HG03565 (cell line): Measurements from ENCODE around the gene SCAMP1.

Source experiments
- ATAC-seq: cut with Tn5 transposase; IDR thresholded peaks from one replicate; pipeline ENCODE4 v1.9.1; 2021; ENCODE audit warnings: mild to moderate bottlenecking, moderate library complexity; ENCODE audit not compliant: unreplicated experiment

The SCAMP1 gene

DNA sequence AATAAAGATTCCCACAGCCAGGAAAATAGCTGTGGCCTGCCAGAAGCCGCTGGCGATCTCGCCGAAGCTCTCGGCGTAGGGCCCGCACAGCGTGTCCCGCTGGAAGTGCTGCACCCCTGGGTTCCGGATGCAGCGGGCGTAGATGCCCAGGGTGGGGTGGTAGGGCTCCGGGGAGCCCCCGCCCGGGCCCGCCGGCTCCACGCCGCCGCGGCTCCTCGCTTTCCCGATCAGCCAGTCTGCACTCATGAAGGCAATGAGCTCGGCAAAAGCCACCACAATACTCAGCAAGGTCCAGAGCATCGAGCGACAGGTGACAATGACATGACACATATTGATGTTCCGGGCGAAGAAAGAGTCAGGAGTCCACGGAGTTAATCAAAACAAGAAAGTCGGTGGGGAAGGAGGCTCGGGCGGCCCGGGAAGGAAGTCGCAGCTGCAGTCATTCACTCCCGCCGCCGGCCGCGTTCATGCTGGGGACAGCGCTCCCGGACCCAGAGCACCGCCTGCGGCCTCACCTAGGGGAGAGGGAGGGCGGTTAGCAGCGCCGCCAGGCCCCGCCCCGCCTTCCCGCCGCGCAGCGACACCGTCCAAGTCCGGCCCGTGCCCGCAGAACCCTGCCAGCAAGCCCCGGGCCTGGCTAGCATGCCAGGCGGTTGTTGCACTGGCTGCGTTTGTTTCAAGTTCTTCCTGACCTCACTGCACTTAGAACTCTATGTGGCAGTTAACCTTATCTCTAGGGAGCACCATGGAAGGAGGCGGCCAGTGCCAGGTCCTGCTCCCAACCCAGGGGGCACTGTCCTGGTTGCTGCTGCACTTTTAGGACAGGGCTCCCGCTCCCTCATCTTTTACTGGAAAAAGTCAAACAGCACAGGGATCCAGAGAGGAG, 149.7 kb downstream of the SCAMP1 start:
- ATAC-seq = peak; percentile 49

DNA sequence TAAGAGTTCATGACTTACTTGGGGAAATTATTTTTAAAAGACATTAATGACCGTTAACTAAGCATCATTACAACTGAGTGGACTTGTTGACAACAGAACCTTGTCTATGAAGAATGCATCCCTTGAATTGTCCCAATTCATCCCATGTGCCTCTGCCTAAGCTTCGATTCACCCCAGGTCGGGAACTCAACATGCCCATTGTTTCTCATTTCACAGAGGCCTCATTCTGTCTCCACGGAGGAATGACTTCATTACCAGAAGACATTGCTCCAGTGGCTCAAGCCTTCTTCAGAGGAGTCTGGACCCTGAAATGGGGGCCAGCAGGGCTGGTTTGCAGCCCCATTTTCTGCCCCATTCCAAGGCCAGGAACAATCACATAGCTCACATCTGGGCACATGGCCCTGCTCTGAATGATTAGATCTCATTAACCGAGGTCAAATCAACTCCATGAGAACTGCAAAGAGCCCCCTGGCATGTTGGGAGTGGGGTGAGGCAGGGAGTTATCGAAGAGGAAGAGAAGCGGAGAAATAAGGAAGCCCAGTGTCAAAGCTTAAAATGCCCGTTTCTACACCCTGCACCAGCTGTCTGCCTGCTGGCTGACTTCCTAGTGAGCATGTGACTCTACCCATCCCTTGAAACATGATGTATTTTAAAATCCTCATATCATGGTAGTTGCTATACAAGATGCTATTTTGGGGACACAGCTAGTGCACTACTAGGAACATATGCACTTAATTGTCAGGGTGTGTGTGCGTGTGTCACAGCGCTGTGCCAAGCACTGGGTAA, 150.9 kb downstream of the SCAMP1 start:
- ATAC-seq = no peak

DNA sequence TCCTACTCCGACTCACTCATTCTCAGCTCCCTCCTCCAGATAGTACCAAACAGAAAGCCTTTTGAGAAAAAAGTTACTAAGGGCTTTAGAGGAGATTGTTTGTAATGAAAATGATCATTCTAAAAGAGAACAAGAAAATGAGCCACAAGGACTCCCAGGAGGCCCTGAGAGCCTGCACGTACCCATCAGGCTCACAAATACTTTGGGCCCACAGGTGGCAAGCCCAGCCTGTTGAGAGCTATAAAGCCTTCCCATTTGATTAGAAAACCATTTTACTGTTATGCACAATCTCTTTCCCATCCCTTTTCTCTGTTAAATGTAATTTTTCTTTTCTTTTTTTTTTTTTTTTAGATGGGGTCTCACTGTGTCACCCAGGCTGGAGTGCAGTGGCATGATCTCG, 152.0 kb downstream of the SCAMP1 start:
- no peak for ATAC-seq

DNA sequence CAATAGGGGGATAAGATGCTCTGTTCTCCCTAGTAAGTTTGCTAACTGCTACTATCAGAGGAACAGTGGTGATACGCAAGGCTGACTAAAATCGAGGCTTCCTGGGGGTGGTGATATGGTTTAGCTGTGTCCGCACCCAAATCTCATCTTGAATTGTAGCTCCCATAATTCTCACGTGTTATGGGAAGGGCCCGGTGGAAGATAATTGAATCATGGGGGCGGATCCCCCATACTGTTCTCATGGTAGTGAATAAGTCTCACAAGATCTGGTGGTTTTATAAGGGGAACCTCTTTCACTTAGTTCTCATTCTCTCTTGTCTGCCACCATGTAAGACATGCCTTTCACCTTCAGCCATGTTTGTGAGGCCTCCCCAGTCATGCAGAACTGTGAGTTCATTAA, 153.0 kb downstream of the SCAMP1 start:
- no peak for ATAC-seq

DNA sequence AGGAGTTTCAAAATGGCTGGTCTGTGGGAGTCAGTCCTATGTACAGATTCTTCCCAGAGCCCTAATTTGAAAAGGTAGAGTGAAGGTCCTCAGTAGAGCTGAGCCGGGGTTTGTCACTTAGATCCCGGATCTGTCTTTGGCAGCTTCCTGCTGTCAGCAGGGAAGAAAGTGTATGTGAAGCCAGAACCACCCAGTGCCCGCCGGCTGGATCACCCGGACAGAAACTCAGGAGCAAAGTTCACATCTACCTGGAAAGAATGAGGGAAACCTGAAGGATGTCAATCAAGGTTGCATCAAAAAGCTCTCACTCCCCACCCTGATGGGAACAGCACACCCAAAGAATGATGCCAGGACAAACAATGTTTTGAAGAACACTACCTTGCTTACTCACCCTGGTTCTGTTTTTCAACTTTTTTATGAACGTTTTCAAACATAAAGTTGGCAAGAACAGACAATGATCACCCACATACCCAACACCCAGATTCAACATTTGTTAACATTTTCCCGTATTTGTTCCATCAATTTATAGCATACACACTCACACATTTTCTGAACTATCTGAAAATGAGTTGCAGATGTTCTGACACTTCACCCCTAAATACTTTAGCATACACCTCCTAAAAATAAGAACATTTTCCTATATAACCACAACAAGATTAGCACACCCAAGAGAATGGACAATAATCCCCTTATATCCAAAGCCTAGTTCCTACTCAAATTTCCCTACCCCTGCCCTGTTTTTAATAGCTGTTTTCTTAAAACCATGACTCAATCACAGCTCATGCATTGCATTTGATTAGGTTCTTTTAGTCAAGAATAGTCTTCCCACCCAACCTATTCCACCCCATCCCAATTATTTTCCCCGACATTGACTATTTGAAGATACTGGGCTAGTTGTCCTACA, 154.3 kb downstream of the SCAMP1 start:
- ATAC-seq = no peak

DNA sequence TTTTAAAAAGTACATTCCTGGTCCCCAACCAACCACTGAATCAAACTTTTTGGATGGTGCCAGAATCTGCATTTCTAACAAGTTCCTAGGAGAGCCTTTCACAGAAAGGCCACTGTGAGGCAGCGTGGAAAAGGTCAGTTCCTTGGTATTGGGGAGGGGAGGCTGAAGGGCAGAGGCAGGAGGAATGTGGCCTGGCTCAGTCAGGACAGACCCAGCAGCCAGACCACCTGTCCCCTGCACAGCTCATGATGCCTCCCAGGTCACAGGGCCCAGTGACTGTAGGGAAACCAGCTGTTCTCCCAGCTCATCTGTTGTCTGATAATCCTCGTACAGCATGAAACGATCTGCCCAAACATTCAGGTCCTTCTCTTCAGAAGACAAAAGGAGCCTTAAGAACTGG, 155.3 kb downstream of the SCAMP1 start:
- ATAC-seq = no peak

DNA sequence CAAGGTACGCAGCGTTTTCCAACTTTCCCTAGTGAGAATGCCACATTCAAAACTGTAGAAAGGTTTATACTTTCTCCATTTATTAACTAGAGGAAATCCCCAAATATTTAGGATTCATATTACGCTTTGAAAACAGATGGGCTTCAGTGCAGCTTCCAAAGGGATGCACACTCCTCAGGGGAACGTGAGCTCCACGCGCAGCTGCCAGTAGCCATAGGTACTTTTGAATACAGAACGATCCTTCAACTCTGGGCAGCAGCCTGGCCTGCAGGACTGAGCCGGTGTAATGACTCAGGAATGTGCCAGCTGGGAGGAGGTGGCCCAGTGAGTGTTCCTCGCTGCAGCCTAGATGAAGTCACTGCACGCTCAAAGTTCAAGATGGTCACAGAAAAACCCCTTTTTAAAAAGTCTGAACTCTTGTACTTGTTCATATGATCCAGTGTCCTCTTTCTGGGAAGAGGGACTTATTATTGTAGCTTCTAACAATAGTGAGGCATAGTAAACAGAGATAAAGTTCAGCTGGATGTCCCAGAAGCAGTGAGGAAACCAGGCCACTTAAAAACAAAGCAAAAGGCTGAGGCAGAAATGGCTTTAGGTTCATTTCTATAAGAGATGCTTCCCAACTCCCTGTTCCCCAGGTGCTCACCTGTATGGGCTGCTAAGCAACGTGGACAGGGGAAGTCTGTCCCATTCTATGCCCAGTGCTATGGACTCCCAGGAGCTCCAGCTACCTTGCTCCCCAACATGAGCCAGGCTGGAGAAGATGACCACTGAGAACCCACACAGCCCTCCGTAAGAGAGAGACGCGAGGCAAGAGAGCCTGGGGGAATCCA, 158.2 kb downstream of the SCAMP1 start:
- ATAC-seq = no peak

DNA sequence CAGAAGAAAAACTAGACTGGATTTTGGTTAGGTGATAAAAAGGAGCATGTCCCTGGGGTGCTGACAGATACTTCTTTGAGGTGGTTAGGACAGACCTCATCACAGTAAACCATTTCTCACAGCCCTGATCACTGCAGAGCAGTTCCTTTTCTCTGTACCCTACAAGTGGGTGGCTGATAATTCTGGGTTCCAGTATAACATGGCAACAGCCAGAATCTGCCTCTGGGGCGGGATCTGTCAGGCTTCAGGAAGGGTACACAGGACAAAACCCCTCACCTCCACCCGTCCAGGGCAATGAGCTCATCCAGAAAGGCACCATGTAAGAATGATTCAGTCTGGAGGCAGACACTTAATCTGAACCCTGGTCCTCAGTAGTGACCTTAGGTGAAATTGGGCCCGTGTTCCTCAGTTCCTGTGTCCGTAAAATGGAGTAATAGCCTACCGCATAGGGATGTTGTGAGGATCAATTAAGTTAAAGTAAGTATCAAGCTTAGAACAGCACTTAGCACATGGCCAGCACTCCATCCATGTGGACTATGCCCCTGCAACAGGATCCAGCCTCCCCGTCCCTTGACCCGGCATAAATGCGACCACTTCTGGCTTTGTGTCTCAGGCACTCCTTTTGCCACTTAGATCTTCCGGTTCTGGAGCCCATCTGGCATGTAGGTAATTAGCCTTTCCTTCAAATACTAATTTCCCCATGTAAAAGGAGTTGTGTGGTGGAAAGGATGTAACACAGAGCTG, 159.0 kb downstream of the SCAMP1 start:
- peak; percentile 41 for ATAC-seq

DNA sequence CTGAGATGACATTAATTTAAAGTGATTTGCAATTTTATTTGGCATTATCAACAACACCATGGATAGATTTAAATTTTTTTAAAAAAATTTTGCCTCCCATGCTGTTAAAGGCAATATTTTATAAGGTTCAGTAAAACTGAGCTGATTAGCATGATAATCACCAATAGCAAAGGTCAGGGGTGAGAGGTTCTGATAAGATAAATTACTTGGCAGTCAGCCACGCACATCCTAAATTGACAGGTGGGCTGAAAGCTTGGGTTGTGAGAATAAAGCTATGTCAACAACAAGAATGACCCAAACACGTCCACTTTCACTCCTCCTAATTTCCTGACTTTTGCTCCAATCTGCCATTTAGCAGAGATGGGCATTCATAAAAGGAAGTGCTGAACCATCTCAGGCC, 161.0 kb downstream of the SCAMP1 start:
- no peak for ATAC-seq

DNA sequence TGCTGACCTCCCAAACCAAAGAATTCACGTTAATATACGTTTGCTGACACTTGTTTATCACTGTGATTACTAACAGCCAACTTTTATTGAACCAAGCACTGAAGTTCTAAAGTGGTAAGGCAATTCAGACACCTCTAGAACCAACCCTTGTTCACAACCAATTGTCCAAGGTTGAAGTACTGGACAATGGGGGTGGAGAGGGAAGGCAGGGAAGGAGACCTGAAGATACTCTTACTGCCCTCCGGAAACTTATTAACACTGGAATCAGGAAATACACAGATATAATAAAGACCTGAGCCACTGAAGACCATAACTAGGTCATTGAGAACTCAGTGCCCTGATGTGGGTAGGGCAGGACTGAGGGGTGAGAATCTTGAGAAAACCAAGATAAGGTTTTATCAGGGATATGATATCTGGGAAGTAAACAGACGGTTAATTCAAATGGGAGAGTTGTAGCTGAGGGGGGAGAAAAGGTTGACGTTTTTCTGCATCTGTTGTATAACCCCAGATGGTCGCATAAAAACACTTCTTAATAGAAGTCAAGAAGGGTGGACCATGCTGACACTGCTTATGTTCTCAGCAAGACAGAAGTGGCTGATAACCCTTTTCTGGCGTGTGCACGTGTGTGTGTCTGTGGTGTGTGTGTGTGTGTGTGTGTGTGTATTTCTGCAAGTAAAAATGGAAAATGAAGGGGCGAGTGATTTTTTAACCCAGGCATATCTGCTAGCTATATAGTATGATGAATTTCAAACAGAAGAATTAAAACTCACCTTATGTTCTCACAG, 162.3 kb downstream of the SCAMP1 start:
- ATAC-seq = no peak

DNA sequence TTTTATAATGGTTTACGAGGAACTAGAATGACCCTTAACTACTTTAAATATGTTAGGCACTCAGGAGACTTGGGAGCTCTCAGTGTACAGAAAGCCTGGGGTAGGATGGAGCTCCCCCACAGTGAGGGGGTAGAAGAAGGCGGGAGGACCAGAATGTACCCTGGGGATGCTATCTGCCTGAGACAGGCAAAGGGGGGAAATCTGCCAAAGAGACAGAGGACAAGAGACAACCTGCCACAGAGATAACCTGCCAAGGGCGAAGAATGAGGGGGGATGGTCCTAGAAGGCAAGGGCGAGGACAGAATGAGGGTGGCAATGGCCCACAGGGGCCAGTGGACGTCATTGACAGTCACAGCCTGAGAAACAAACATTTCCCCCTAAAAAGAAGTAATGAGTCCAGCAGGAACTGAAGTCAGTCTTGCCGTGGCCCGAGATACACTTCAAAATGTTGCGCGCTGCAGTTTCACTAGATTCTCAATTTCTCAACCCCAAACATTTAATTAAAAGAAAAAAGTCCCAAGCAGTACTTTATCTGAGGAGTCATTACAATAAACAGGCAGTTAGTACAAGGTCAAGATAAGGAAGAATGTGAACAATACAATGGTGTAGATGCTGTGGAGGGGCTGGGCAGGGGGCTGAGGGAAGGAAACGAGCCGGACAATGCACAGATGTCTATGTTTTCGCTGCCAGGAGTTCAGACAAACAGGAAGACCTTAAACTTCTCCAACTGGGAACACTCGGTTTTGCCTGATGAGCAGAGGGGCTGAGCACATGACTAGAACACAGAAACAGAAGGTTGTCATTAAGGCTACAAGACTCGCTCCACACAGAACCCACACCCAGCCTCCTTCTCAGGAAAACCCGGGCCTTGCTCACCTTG, 163.1 kb downstream of the SCAMP1 start:
- ATAC-seq = no peak

DNA sequence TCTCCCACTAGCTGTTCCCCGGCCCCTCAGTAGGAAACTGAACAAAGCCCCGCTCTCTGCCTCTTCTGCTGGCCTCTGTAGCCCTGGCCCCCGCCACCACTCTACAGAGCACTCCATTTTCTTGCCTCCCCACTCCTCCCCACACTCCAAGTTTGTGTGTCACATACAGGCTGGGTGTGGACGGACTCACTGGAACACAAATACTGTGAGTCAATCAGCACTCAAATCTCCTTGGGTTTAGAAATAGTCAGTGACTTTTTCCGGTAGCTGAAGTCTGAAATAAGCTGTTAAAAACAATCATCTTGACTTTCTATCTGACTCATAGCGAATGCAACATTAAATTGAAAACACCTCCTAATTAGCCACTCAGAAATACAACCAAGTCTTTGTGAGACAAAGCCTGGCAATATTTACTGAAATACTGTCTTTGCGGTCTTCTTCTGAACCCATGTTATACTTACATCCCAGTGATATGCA, 165.7 kb downstream of the SCAMP1 start:
- ATAC-seq = no peak

DNA sequence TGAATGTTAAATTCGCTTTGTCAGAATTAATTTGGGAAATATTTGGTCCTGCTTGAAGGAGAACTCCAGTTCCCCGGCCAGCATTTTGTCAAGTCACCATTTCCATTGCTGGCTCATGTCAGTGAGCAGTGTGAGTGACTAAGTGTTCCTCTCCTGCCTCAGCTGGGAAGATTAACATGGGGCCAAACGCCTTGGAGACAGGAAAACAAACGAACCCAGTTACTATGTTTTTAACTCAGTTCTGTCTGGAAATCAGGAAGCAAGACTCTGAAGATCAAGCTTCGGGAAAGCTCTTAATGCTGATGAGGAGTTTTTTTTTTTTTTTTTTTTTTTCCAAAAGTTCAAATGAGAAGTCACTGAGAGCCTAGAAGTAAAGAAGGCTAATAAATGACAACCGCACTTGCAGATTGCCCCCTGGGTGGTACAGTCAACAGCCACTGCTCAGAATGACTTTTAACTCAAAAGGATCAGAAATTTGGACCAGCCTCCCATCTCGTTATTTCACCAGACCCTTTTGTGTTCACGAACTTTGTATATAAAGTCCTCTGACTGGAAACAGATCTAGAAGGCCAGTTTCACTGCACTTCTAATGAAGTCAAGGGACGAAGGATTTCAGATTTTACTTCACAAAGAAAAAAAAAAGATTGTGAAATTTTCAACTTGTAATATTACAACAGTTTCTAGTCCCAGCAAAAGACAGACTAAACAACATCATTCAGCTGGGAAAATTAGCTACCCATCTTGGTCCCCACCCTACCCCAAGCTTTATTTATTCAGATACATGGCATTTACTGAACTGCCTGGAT, 166.8 kb downstream of the SCAMP1 start:
- no peak for ATAC-seq

DNA sequence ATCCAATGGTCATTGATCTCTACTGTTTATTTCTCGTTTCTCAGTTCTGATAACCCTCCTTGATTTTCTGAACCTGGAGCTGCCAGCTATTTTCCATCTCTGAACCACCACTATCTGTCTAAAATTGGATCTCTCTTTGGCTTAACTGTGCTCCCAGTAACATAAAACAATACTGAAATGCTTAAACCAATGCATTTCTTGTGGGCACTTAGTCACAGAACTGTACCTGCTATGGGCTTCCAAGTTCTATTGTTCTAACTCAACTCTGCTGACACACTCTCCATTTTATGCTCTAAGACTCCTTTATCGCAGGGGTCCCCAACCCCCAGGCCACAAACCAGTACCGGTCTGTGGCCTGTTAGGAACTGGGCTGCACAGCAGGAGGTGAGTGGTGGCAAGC, 167.5 kb downstream of the SCAMP1 start:
- ATAC-seq = no peak
